ENCODE data around the gene WDR27.
"Not testable (repeated sequence)": the region's sequence is repeated elsewhere in the genome, so short reads cannot be mapped to it uniquely, and the experiment has no call there.

The WDR27 gene

GRCh38 chr6:169452117-169452868 lies 249.5 kb downstream of the WDR27 start:
- no peak for DNase-seq (ENCODE audit: low read depth in 2 of 2, low spot score in 1 of 2)

- no peak for DNase-seq (ENCODE audit: low read depth in 2 of 2, low spot score in 1 of 2)
Measured at GRCh38 chr6:169451065-169451838, 250.6 kb downstream of the WDR27 start.

GRCh38 chr6:169450097-169450496 lies 251.7 kb downstream of the WDR27 start:
- DNase-seq (ENCODE audit: low read depth in 2 of 2, low spot score in 1 of 2): no peak

- DNase-seq (ENCODE audit: low read depth in 2 of 2, low spot score in 1 of 2): no peak
Measured at GRCh38 chr6:169449221-169449620, 252.6 kb downstream of the WDR27 start.

- DNase-seq (ENCODE audit: low read depth in 2 of 2, low spot score in 1 of 2): no peak
Measured at GRCh38 chr6:169445661-169446581, 255.9 kb downstream of the WDR27 start.

GRCh38 chr6:169445227-169445626 lies 256.6 kb downstream of the WDR27 start:
- DNase-seq (ENCODE audit: low read depth in 2 of 2, low spot score in 1 of 2): no peak

- DNase-seq (ENCODE audit: low read depth in 2 of 2, low spot score in 1 of 2): no peak
Measured at GRCh38 chr6:169441292-169441691, 260.5 kb downstream of the WDR27 start.

- DNase-seq (ENCODE audit: low read depth in 2 of 2, low spot score in 1 of 2): no peak
Measured at GRCh38 chr6:169439710-169440109, 262.1 kb downstream of the WDR27 start.

- DNase-seq (ENCODE audit: low read depth in 2 of 2, low spot score in 1 of 2): not testable (repeated sequence)
Measured at GRCh38 chr6:169434554-169434953, 267.3 kb downstream of the WDR27 start.

GRCh38 chr6:169429001-169429400 lies 272.8 kb downstream of the WDR27 start:
- DNase-seq (ENCODE audit: low read depth in 2 of 2, low spot score in 1 of 2): no peak

- DNase-seq (ENCODE audit: low read depth in 2 of 2, low spot score in 1 of 2): no peak
Measured at GRCh38 chr6:169428532-169428931, 273.3 kb downstream of the WDR27 start.

GRCh38 chr6:169427856-169428255 lies 274.0 kb downstream of the WDR27 start:
- DNase-seq (ENCODE audit: low read depth in 2 of 2, low spot score in 1 of 2): no peak

GRCh38 chr6:169426611-169427010 lies 275.2 kb downstream of the WDR27 start:
- no peak for DNase-seq (ENCODE audit: low read depth in 2 of 2, low spot score in 1 of 2)

- no peak for DNase-seq (ENCODE audit: low read depth in 2 of 2, low spot score in 1 of 2)
Measured at GRCh38 chr6:169425628-169426370, 276.0 kb downstream of the WDR27 start.

- DNase-seq (ENCODE audit: low read depth in 2 of 2, low spot score in 1 of 2): no peak
Measured at GRCh38 chr6:169424821-169425240, 277.0 kb downstream of the WDR27 start.

GRCh38 chr6:169424149-169424804 lies 277.6 kb downstream of the WDR27 start:
- DNase-seq (ENCODE audit: low read depth in 2 of 2, low spot score in 1 of 2): no peak

GRCh38 chr6:169421586-169422264 lies 280.1 kb downstream of the WDR27 start:
- DNase-seq (ENCODE audit: low read depth in 2 of 2, low spot score in 1 of 2): no peak

- DNase-seq (ENCODE audit: low read depth in 2 of 2, low spot score in 1 of 2): no peak
Measured at GRCh38 chr6:169420912-169421543, 280.8 kb downstream of the WDR27 start.

GRCh38 chr6:169417101-169417500 lies 284.7 kb downstream of the WDR27 start:
- DNase-seq (ENCODE audit: low read depth in 2 of 2, low spot score in 1 of 2): no peak
